Measurements from ENCODE around the gene HOXA3. TPM values are rescaled to one million over a fixed set of nuclear protein-coding genes. Genes with fewer than 3 reads are reported as not detected.

Gene HOXA3
- total and polyA plus RNA-seq, 10 donors = 0.51 to 6.1 (median 1.7) TPM

DNA sequence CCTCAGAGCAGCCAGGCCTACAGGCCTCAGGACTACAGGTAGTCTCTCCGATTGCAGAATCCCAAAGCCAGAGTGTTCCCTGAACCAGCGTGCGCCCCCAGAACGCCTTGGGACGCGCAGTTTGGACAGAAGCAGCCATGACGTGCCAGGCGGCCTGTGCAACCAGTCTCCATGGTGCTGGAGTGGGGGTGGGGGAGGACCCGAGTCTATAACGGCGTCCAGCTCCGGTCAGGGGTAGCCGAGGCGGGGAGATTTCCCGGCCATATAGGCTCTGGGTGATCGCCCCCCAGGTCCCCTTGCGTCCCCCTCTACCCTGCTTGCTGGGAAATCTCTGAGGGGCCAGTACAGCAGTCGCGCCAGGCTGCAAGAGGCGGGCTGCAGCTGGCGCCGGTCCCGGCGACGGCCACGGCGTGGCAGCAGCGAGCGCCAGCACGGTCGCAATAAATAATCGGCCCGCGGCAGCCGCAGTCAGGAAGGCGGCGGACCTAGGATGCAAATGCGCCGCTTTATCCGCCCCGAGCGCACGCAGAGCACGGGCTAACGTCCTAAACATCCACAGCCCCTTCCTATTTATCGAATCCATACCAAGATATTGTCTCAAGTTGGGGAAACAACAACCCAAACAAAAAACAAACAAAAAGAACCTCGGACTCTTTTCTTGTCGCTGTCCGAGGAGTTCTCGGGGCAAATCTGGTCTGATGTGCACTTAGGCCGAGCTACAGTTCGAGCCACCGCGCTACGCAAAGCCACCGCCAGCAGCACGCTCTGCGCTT is 1.6 kb downstream of the HOXA3 start:
- TF ChIP-seq, protein P1, sequence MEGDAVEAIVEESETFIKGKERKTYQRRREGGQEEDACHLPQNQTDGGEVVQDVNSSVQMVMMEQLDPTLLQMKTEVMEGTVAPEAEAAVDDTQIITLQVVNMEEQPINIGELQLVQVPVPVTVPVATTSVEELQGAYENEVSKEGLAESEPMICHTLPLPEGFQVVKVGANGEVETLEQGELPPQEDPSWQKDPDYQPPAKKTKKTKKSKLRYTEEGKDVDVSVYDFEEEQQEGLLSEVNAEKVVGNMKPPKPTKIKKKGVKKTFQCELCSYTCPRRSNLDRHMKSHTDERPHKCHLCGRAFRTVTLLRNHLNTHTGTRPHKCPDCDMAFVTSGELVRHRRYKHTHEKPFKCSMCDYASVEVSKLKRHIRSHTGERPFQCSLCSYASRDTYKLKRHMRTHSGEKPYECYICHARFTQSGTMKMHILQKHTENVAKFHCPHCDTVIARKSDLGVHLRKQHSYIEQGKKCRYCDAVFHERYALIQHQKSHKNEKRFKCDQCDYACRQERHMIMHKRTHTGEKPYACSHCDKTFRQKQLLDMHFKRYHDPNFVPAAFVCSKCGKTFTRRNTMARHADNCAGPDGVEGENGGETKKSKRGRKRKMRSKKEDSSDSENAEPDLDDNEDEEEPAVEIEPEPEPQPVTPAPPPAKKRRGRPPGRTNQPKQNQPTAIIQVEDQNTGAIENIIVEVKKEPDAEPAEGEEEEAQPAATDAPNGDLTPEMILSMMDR (IDR thresholded peaks at IDR 0.05 in 8 of 11, conservative IDR thresholded peaks at IDR 0.05 in 3 of 11) = peak; percentile 61 to 96 (median 89)
- TF ChIP-seq POLR2AphosphoS5 (IDR thresholded peaks at IDR 0.05) (peak; percentile 67 to 88 (median 85)), POLR2A (IDR thresholded peaks at IDR 0.05) (peak in 1 of 3 donors; percentile 31)
- Histone ChIP-seq H3K9me3 (no peaks in the 10 kb centered on the region), H3K36me3 (no peaks in the 10 kb centered on the region), H3K27me3 (replicated peaks in 1 of 7) (peaks cover 26 to 100% (median 95%) of the 10 kb centered on the region in 7 donors), H3K4me3 (peak overlapping the region; percentile 0 to 68 (median 40)), H3K27ac (peak overlapping the region in 7 of 8 donors; percentile 38 to 69 (median 60)), H3K4me1 (peaks cover 24 to 77% (median 65%) of the 10 kb centered on the region in 6 donors)
- peak; percentile 93 for DNase-seq
- intact Hi-C loops (cut with DNase I; ENCODE audit: low total_unique reads) = no loop called here
- 0 to 2% (median 2%) methylated on average over 18 to 58 of the region's 58 CpGs for WGBS, 5 donors

DNA sequence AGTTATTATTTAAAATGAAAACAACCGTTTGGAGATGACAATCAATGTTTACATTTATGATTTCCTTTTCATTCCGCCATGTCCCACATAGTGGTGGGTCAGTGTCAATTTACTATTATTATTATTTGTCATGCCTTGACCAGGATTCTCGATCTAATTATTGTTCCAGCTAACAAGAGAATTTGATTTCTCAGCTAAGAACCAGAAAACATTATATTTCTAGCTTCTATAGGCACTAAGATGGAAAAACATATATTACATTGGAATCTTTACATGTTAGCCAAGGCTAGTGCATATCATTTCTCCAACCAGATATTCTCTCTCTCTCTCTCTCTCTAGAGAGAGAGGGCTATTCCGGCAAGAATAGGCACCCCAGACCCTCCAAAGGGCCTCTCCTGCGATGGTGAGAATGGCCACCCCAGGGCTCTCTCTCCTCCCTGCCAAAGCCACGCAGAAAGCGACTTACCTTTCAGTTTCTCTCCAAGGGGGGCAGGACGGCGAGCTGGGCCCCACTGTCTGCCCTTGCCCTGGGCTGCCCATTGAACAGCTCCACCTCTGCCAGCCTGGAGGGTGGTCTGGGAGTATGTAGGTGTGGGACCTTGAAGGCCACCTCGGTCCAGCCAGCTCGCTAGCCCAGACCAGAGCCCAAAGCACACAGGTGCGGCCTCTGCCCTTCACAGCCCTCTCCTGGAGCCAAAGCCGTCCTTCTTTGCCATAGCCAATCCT is 2.4 kb downstream of the HOXA3 start:
- Histone ChIP-seq H3K36me3 (no peaks in the 10 kb centered on the region), H3K27me3 (replicated peaks in 1 of 7) (peaks cover 24 to 100% (median 95%) of the 10 kb centered on the region in 7 donors), H3K4me1 (peaks cover 22 to 74% (median 58%) of the 10 kb centered on the region in 6 donors), H3K4me3 (peak overlapping the region in 7 of 8 donors; percentile 28 to 68 (median 43)), H3K9me3 (no peaks in the 10 kb centered on the region), H3K27ac (peak overlapping the region in 6 of 8 donors; percentile 2 to 69 (median 62))
- WGBS, 5 donors = 35 to 43% (median 40%) methylated on average over 9 to 13 of the region's 13 CpGs
- TF ChIP-seq, protein P1 (IDR thresholded peaks at IDR 0.05 in 8 of 11, conservative IDR thresholded peaks at IDR 0.05 in 3 of 11) = no peak
- no peak for TF ChIP-seq POLR2A (IDR thresholded peaks at IDR 0.05)
- TF ChIP-seq POLR2AphosphoS5 (IDR thresholded peaks at IDR 0.05) = no peak
- intact Hi-C loops (cut with DNase I; ENCODE audit: low total_unique reads) = no loop called here
- peak; percentile 59 for DNase-seq

DNA sequence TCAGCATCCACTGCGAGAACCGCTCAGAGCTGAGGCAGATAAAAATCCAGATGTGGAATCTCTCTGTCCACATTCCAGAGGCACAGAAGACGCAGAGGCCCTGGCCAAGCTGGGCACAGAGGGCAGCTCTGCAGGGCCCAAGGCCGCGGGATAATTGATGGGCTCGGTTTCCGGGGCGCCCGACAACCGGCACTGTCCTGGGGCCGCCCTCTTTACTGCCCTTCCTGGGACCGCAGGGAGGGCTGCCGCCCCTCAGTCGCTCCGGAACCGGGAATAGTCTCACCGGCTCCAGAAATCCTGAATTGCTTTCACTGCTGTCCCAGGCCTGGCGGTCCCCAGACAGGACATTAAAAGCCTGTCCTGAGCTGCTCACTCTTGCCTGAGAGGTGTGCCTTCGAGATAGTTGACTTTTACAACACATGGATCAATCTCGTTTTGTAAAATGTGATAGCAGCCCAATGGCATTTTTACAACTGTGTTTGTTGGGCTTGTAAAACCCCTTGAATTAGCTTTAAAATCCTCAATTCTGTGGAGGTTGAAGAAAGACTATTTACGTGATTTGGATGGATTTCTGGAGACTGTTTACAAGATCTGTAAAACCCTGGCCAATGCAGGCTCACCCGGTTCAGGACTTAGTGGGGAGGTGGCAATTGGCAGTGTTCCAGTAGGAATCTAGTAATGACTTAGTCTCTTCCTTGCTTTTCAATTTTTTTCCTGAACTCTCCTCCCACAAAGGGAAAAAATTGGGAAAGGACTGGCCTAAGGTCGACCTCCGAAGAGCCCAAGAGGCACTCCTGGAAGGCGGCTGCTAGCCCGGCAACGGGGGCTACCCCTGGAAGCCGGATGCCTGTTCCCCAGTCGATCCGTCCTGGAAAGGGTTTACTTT is 3.4 kb downstream of the HOXA3 start:
- peak overlapping the region in 3 of 8 donors; percentile 29 to 65 (median 43) for H3K4me3 ChIP-seq
- H3K4me1 ChIP-seq = peaks cover 22 to 74% (median 50%) of the 10 kb centered on the region in 6 donors
- no peak for TF ChIP-seq POLR2A (IDR thresholded peaks at IDR 0.05)
- no peak for TF ChIP-seq POLR2AphosphoS5 (IDR thresholded peaks at IDR 0.05)
- TF ChIP-seq, protein P1 (IDR thresholded peaks at IDR 0.05 in 8 of 11, conservative IDR thresholded peaks at IDR 0.05 in 3 of 11) = no peak
- WGBS, 5 donors = 32 to 49% (median 44%) methylated on average over 27 to 30 of the region's 30 CpGs
- H3K9me3 ChIP-seq = no peaks in the 10 kb centered on the region
- H3K27me3 ChIP-seq (replicated peaks in 1 of 7) = peaks cover 16 to 100% (median 86%) of the 10 kb centered on the region in 7 donors
- peak; percentile 74 for DNase-seq
- H3K27ac ChIP-seq = peak overlapping the region in 4 of 8 donors; percentile 13 to 69 (median 60)
- no peaks in the 10 kb centered on the region for H3K36me3 ChIP-seq
- intact Hi-C loops (cut with DNase I; ENCODE audit: low total_unique reads) = no loop called here

All from spleen (tissue), 11 donors.